Cerebellar cortex (tissue), 1 donor: ENCODE measurements around the gene SKI.
"Not testable (repeated sequence)": the region's sequence is repeated elsewhere in the genome, so short reads cannot be mapped to it uniquely, and the experiment has no call there.

ENCODE experiments used
- DNase-seq: peaks from one replicate; pipeline ENCODE4 v3.0.0-alpha.2; 2015; ENCODE audit warnings: low spot score

SKI gene

DNA sequence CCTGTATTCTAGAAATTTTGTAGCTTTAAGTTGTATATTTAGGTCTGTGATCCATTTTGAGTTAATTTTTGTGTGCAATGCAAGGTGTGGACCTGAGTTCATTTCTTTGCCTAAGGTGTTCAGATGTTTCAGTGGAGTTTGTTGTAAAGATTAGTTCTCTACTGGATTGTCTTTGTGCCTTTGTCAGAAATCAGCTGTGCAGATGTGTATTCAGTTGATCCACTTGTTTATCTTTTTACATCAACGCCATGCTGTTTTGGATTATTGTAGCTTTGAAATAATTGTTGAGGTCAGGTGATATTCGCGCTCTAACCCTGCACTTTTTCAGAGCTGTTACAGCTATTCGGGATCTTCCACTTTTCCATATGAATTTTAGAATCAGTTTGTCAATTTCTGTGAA is 32.8 kb downstream of the SKI start:
- no peak for DNase-seq

- not testable (repeated sequence) for DNase-seq
Measured at GRCh38 chr1:2261476-2262395, 33.6 kb downstream of the SKI start.

GRCh38 chr1:2266301-2266975 is 38.3 kb downstream of the SKI start:
- no peak for DNase-seq

DNA sequence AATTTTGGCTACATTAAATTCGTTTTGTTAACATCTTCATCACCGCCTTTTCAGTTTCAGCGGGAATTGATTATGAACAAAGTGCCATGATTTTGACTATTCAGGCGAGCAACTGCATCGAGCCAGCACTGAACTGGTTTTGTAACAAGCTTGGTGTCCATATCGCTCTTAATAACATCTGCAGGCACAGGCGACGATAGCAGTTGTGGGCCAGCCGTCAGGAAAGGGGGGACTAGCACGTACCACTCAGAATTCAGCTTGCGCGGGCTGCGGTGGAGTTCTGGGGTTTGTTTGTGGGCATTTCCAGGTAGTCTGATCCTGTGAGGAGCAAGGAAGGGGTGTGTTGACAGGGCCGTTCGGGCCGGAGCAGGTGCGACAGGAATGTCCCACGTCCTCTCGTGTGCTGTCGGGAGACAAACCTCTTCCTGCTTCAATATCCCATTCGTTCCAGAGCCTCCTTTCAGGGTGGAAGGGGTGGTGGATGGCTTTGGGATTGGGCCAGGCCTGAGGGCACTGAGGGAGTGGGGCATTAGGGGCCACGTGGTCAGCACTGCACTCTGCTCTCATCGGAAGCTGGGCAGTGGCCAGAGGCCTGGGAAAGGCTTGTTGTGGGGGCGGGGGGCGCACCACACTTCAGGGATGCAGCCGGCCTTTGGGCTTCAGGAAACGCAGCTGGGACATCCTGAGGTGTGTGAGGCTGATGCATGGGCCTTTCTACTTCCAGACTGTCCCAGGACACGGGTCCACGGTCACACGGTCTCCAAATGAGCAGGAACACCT is 39.1 kb downstream of the SKI start:
- DNase-seq, result no peak

GRCh38 chr1:2267862-2268261 is 39.7 kb downstream of the SKI start:
- DNase-seq, result no peak

- no peak for DNase-seq
Measured at GRCh38 chr1:2268285-2269056, 40.4 kb downstream of the SKI start.

GRCh38 chr1:2269193-2269921 is 41.2 kb downstream of the SKI start:
- DNase-seq, result no peak

- no peak for DNase-seq
Measured at GRCh38 chr1:2269922-2270259, 41.8 kb downstream of the SKI start.

DNA sequence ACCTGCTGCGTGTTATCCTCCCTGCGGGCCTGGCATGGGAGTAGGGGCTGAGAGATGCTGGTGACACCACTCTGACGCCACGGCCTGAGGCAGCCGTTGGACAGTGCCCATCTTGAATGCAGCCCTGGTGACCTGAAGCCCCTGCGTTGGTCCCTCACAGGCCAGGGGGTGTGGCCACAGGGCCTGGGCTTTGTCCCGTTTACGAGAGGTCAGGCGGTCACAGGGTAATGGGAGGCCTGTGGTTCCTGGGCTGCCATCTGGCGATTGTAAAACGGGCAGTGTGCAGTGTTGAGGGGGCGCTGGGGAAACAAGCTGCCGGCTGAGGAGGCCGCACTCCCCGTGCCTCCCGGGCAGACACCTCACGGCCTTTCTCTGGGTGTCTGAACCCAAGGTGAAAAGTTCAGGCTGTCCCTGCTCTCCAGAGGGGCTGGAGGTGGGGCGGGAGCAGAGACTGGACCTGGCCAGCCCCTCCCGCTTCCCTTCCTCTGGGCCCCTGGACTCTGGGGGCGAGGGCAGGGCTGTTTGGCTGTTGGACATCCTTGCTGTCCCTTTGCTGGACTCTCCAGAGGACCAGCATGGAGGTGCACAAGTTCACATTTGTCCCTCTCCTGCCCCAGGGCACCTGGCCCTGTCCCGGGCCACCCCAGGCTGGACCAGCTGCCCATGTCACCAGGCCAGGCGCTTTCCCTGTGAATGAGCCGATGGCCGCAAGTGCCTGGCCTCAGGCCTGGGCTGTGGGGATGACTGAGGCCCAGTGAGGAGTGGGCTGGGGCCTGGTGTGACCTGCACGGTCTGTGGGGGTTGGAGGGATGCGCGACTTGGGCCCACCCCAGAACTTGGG is 42.4 kb downstream of the SKI start:
- DNase-seq, result no peak

DNA sequence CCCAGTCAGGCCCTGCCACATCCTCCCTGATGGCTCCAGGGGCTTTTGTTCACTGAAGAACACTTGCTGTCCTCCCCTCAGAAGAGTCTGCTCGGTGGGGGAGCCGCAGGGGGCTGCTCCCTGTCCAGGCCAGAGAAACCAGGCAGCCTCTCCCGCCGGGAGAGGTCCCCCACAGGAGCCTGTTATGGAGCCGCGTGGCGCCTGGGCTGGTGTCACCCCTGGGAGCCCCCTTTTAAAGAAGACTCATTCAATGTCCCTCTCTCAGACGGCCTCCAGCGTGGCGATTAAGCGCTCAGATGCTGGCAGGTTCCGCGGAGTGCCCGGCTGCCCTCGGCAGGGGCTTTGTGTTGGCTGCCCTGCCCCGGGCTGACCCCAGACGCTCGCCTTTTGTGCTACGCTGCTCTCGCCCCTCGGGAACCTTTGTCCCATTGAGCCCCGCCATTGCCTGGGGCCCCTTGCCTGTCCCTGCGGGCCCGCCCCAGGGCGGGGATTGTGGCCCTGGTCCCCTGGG is 43.1 kb downstream of the SKI start:
- DNase-seq, result no peak

GRCh38 chr1:2271841-2272655 is 43.9 kb downstream of the SKI start:
- no peak for DNase-seq

- peak; percentile 49 for DNase-seq
Measured at GRCh38 chr1:2272686-2273400, 44.7 kb downstream of the SKI start.

GRCh38 chr1:2273401-2274090 is 45.4 kb downstream of the SKI start:
- DNase-seq, result no peak

DNA sequence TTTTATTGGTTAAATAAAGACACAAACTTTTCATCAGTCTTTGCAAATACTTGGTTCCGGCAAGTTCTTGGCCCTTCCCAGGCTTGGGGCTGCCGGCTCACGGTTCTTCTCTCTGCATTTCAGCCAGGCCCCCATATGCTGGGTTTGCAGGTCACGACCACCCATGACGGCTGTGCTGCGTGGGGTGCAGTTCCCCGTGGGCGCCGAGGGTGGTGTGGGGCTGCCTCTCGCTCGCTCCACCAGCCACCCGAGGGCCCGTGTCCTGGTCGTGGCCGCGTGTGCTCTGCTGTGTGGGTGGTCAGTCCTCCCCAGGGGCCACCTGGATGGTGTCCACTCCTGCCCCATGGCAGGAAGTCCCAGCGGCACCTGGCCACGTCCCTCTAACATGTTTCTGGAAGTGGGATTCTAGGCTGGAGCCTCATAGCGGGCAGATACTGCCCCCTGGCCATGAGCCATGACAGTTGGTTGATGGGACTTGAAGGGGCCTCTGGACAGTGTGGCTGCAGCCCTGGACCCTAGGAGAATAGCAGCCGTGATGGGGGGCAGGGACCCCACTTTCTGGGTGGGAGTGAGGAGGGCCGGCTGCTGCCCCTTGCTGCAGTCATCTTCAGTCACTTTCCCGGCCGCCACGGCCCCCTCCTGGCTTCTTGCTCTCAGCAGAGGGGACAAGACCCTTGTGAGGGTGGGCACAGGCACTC is 46.3 kb downstream of the SKI start:
- DNase-seq, result no peak

DNA sequence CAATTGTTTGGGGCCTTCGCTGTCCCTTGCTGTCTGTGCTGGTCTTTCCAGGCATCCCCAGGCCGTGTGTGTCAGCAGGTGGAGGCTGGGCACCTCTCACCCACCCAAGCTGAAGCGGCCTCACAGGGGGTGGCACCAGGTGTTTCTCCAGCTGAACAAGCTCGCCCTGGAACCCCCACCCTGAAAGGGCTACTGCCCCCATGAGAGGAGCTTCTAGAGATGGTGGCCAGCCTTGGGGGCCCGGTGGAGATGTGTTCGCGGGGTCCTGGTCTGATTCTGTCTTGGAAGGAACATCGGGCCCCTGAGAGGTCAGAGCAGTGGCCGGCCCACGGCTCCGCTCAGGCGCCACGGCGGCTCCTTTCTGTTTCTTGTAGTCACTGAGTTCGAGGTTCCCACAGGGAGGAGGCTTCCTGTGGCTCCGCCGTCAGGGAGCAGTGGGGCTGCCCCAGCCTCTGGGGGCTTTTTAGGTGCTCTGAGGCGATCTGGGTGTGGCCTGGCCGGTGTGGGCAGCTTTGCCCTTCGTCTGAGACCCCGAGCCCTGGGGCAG is 46.9 kb downstream of the SKI start:
- no peak for DNase-seq

- DNase-seq, result peak; percentile 66
Measured at GRCh38 chr1:2275796-2276536, 47.8 kb downstream of the SKI start.
